ENCODE results near the gene BAIAP2L1.

The BAIAP2L1 gene

DNA sequence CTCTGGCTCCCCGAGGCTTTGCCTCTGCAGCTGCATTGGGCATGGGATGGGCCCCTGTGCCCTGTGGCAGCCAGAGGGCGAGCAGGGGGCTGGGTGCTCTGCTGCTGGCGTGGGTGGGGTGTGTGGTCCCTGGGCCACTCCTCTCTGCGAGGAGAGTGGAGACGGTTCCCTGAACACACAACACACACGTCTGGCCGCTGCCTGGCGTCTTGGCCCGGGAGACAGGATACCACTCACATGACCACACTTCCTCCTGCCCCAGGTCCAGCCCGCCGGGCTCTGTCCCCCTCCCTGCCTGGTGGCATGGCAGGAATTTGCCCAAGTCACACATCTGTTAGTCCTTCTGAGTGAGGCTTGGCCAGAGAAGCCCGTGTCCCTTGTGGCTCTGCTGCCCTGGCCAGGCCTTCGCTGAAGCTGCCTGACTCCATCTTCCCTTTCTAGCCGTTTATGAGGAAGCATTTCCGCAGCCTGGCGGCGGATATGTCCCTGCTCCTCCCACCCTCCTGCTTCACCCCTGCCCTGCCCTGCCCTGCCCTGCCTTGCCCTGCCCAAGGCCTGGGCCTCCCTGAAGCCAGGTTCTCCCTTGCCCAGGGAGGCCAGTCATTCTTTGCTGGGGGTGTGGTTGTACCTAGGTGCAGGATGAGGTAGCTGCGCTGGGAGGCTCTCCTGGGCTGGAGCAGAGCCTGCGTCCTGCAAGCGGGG, 116.4 kb downstream of the BAIAP2L1 start:
- no peak overlapping the region for H3K4me3 ChIP-seq (ENCODE audit: low read depth, low read length)

GRCh38 chr7:98283887-98284222, 117.0 kb downstream of the BAIAP2L1 start:
- TF ChIP-seq CTCF (IDR thresholded peaks at IDR 0.05; ENCODE audit: borderline replicate concordance, insufficient read depth, low read depth, low read length) = no peak
- no peak overlapping the region for H3K4me3 ChIP-seq (ENCODE audit: low read depth, low read length)

More for the DNA sequence above, 116.4 kb downstream of the BAIAP2L1 start:
- TF ChIP-seq CTCF (IDR thresholded peaks at IDR 0.05; ENCODE audit: borderline replicate concordance, insufficient read depth, low read depth, low read length) = no peak

- H3K4me3 ChIP-seq (ENCODE audit: low read depth, low read length) = no peak overlapping the region
- no peak for TF ChIP-seq CTCF (IDR thresholded peaks at IDR 0.05; ENCODE audit: borderline replicate concordance, insufficient read depth, low read depth, low read length)
Observed at GRCh38 chr7:98283127-98283886, 117.6 kb downstream of the BAIAP2L1 start.

GRCh38 chr7:98282703-98283102, 118.2 kb downstream of the BAIAP2L1 start:
- TF ChIP-seq CTCF (IDR thresholded peaks at IDR 0.05; ENCODE audit: borderline replicate concordance, insufficient read depth, low read depth, low read length) = no peak
- H3K4me3 ChIP-seq (ENCODE audit: low read depth, low read length) = peak overlapping the region; percentile 82

GRCh38 chr7:98281757-98282606, 118.9 kb downstream of the BAIAP2L1 start:
- peak overlapping the region; percentile 82 for H3K4me3 ChIP-seq (ENCODE audit: low read depth, low read length)
- TF ChIP-seq CTCF (IDR thresholded peaks at IDR 0.05; ENCODE audit: borderline replicate concordance, insufficient read depth, low read depth, low read length) = no peak

DNA sequence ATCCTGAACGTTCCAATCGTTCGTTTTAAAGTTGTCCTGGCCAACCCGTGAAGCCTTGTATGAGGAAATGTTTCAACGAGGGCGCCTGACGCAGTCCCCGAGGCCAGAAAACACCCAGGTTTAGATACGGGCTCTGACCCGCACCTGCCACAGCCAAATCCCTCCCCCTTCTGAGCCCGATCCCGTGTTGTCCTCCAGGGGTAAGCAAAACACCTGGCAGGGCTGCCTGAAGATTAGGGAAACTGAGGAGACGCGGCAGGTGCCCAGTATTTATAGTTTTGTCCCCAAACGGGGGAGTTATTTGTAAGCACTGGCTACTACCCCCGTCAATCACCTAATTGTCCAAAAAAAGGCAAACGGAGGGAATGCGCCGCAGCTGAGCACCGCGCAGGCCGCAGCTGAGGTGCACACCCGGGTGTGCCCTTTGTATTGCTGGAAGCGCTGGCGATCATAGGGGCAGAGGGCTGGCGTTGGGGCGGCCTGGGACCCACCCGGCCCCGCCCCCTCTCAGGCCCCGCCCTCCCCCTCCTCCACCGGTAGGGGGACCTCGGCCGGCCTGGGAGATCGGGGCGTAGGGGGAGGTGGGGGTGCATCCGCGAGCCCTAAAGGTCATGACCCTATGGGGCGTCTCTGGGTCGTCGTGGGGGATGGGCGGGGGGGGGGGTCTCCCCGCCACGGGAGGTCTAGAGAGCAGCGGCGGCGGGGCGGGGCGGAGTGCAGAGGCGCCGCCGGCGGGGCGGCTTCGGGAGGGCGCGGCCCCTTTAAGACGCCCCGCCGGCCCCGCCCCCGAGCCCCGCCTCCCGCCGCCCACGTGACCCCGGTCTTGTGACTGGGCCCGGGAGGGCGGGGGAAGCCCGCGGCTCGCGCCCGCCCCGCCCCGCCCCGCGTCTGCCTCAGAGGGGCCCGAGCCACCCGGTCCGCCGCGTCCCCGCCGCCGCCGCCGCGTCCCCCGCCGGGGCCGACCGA, 119.8 kb downstream of the BAIAP2L1 start, which contains the start of gene BRI3:
BRI3 (plus strand) TSS at position 896 of the 966 bp plus-strand sequence. CDS start 110 bp downstream, outside the sequence.
- TF ChIP-seq CTCF (IDR thresholded peaks at IDR 0.05; ENCODE audit: borderline replicate concordance, insufficient read depth, low read depth, low read length) = no peak
- peak within 1 kb of the TSS; percentile 82 for H3K4me3 ChIP-seq (ENCODE audit: low read depth, low read length)

Data from GM12875 (cell line).